ENCODE data around the gene KCTD13. TPM values are rescaled to one million over a fixed set of nuclear protein-coding genes. Genes with fewer than 3 reads are reported as not detected.

KCTD13 gene
- total RNA-seq, 1 experiment from 2014 or later, result 8.2 TPM

GRCh38 chr16:29898804-29899515 is 27.1 kb downstream of the KCTD13 start:
- ChIA-PET CTCF (interaction anchor here (0.6 to 1.3 kb wide), 8 partner anchors 35 to 472 kb away, joined by 3 to 7 read pairs (median 4); partner anchors contain the start of genes CDIPT and MVP), POLR2A (ENCODE audit: unreplicated experiment) (interaction anchor here (0.7 to 1.2 kb wide), 5 partner anchors 11 to 133 kb away, joined by 3 to 16 read pairs (median 5); partner anchors contain the start of genes KCTD13 and TAOK2)
- H2AFZ ChIP-seq (ENCODE audit: low read length), result peak overlapping the region; percentile 80
- H3K9me3 ChIP-seq (ENCODE audit: low read length), result no peaks in the 10 kb centered on the region
- H3K27ac ChIP-seq (ENCODE audit: low read length), result peak overlapping the region; percentile 45
- no peaks in the 10 kb centered on the region for H4K20me1 ChIP-seq (ENCODE audit: low read length)
- H3K27me3 ChIP-seq (ENCODE audit: low read length), result no peaks in the 10 kb centered on the region
- H3K79me2 ChIP-seq (ENCODE audit: low read length), result no peaks in the 10 kb centered on the region
- no peaks in the 10 kb centered on the region for H3F3A ChIP-seq (ENCODE audit: low read length, unreplicated experiment)
- TSS peak; percentile 80 for BruUV-seq (replicated peaks)
- intact Hi-C loops (cut with micrococcal nuclease), result no loop called here
- peaks cover 7% of the 10 kb centered on the region; the same call in 1 of the 2 replicates for H3K4me1 ChIP-seq (ENCODE audit: insufficient read depth, low read length)
- H3K9ac ChIP-seq (ENCODE audit: low read length), result peak overlapping the region; percentile 70
- H3K36me3 ChIP-seq (ENCODE audit: low read depth, low read length), result no peaks in the 10 kb centered on the region
- H3K9me2 ChIP-seq (replicated peaks; ENCODE audit: low read length), result no peaks in the 10 kb centered on the region
- TF ChIP-seq EZH2phosphoT487 (IDR thresholded peaks at IDR 0.05; ENCODE audit: borderline replicate concordance, low read length) (no peak), CTCF (conservative IDR thresholded peaks at IDR 0.05; ENCODE audit: low read depth, low read length) (no peak), EZH2 (IDR thresholded peaks at IDR 0.05; ENCODE audit: low read length, unreplicated experiment) (no peak)
- ATAC-seq, result peak; percentile 69
- DNase-seq, result no peak
- H3K4me3 ChIP-seq (ENCODE audit: low read length), result peak overlapping the region; percentile 66
- H3K4me2 ChIP-seq (ENCODE audit: low read length), result peak overlapping the region; percentile 98

- H3K36me3 ChIP-seq (ENCODE audit: low read depth, low read length), result no peaks in the 10 kb centered on the region
- no TSS peak for BruUV-seq (replicated peaks)
- H3K79me2 ChIP-seq (ENCODE audit: low read length), result no peaks in the 10 kb centered on the region
- no peaks in the 10 kb centered on the region for H3K9me3 ChIP-seq (ENCODE audit: low read length)
- DNase-seq, result no peak
- POLR2A ChIA-PET (ENCODE audit: unreplicated experiment), result no interaction called here
- H3K27ac ChIP-seq (ENCODE audit: low read length), result no peak overlapping the region
- H4K20me1 ChIP-seq (ENCODE audit: low read length), result no peaks in the 10 kb centered on the region
- no peak for TF ChIP-seq EZH2phosphoT487 (IDR thresholded peaks at IDR 0.05; ENCODE audit: borderline replicate concordance, low read length)
- TF ChIP-seq EZH2 (IDR thresholded peaks at IDR 0.05; ENCODE audit: low read length, unreplicated experiment), result no peak
- no peak for TF ChIP-seq CTCF (conservative IDR thresholded peaks at IDR 0.05; ENCODE audit: low read depth, low read length)
- no peaks in the 10 kb centered on the region for H3K9me2 ChIP-seq (replicated peaks; ENCODE audit: low read length)
- CTCF ChIA-PET, result no interaction called here
- H3F3A ChIP-seq (ENCODE audit: low read length, unreplicated experiment), result no peaks in the 10 kb centered on the region
- intact Hi-C loops (cut with micrococcal nuclease), result no loop called here
- H3K27me3 ChIP-seq (ENCODE audit: low read length), result no peaks in the 10 kb centered on the region
- peaks cover 7% of the 10 kb centered on the region; the same call in 1 of the 2 replicates for H3K4me1 ChIP-seq (ENCODE audit: insufficient read depth, low read length)
- H3K4me2 ChIP-seq (ENCODE audit: low read length), result peak overlapping the region; percentile 98
- no peak for ATAC-seq
- peak overlapping the region; percentile 66 for H3K4me3 ChIP-seq (ENCODE audit: low read length)
- peak overlapping the region; percentile 70 for H3K9ac ChIP-seq (ENCODE audit: low read length)
- H2AFZ ChIP-seq (ENCODE audit: low read length), result no peak overlapping the region
Observed at GRCh38 chr16:29898135-29898803, 27.8 kb downstream of the KCTD13 start.

Measured in PC-3 (cell line).